HCT116 (cell line): Measurements from ENCODE around the gene LRRC42.

Source experiments
- ATF3 ChIP-seq: IDR thresholded peaks from 2 replicates; pipeline ENCODE4 v1.6.1; 2012
- CTCF ChIP-seq, 3 experiments: fragments of 200-600 bp in 1 of 3; sonication (generic) in 1 of 3; IDR thresholded peaks in 2 of 3; conservative IDR thresholded peaks in 1 of 3; 2 replicates each; pipeline ENCODE4 v1.5.1; 2012 to 2017; ENCODE audit warnings: low read depth in 2 of 3, low read length in 2 of 3, antibody characterized with exemption in 1 of 3, borderline replicate concordance in 1 of 3, control low read depth in 1 of 3, mild to moderate bottlenecking in 1 of 3, mixed read lengths in 1 of 3, mixed run types in 1 of 3, moderate library complexity in 1 of 3; ENCODE audit not compliant: insufficient read depth in 1 of 3
- EZH2 ChIP-seq: fragments of 200-600 bp; sonication (generic); IDR thresholded peaks from 2 replicates; pipeline ENCODE4 v1.6.1; 2017; ENCODE audit warnings: antibody characterized with exemption, mixed run types
- EZH2phosphoT487 ChIP-seq: fragments of 200-600 bp; IDR thresholded peaks from 2 replicates; pipeline ENCODE4 v1.6.1; 2018; ENCODE audit warnings: antibody characterized with exemption, borderline replicate concordance
- JUND ChIP-seq: IDR thresholded peaks from 2 replicates; pipeline ENCODE4 v1.6.1; 2012
- MAX ChIP-seq: IDR thresholded peaks from 2 replicates; pipeline ENCODE4 v1.6.1; 2012
- POLR2A ChIP-seq: IDR thresholded peaks from 2 replicates; pipeline ENCODE4 v1.7.0; 2011; ENCODE audit warnings: borderline replicate concordance; ENCODE audit not compliant: insufficient read depth, insufficient read length; ENCODE audit errors: extremely low read depth
- POLR2AphosphoS5 ChIP-seq: IDR thresholded peaks from 2 replicates; pipeline ENCODE4 v1.6.1; 2011; ENCODE audit warnings: mild to moderate bottlenecking, low read depth, low read length, moderate library complexity
- RAD21 ChIP-seq: IDR thresholded peaks from 2 replicates; pipeline ENCODE4 v1.6.1; 2012; ENCODE audit warnings: low read depth, mild to moderate bottlenecking
- SP1 ChIP-seq: IDR thresholded peaks from 2 replicates; pipeline ENCODE4 v1.6.1; 2012; ENCODE audit warnings: low read depth
- SRF ChIP-seq: IDR thresholded peaks from 2 replicates; pipeline ENCODE4 v1.6.1; 2012; ENCODE audit warnings: low read depth
- YY1 ChIP-seq: IDR thresholded peaks from 2 replicates; pipeline ENCODE4 v1.6.1; 2011; ENCODE audit warnings: low read length, low read depth, moderate library complexity, mild to moderate bottlenecking; ENCODE audit not compliant: insufficient replicate concordance; ENCODE audit errors: extremely low read depth
- ZFX ChIP-seq: fragments of 450-650 bp; IDR thresholded peaks from 2 replicates; pipeline ENCODE4 v1.6.1; 2017
- TF ChIP-seq, protein P1 (sequence below): IDR thresholded peaks from 2 replicates; pipeline ENCODE4 v1.6.1; 2012; ENCODE audit warnings: low read depth

DNA sequence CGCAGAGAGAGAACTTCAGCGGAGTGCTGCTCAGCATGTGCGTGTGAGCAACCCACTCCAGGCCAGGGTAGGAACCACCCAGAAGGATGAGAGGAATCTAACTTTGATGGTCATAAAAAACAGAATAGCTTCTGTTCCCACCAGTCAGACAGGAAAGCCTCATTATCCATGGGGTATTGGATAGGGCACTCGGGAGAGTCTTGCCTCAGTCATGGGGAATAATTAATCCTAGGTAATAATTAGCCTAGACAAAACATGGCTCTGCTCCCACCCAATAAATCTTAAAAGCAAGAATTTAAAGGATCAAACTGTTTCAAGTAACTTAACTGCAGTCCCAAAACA, 36.6 kb downstream of the LRRC42 start:
- no peak for TF ChIP-seq CTCF (IDR thresholded peaks at IDR 0.05 in 2 of 3, conservative IDR thresholded peaks at IDR 0.05 in 1 of 3; ENCODE audit: borderline replicate concordance in 1 of 3, insufficient read depth in 1 of 3, low read depth in 2 of 3, low read length in 2 of 3)
- no peak for TF ChIP-seq POLR2A
- no peak for TF ChIP-seq EZH2
- no peak for TF ChIP-seq POLR2AphosphoS5
- TF ChIP-seq YY1: no peak
- no peak for TF ChIP-seq SP1
- TF ChIP-seq EZH2phosphoT487: no peak
- TF ChIP-seq, protein P1, sequence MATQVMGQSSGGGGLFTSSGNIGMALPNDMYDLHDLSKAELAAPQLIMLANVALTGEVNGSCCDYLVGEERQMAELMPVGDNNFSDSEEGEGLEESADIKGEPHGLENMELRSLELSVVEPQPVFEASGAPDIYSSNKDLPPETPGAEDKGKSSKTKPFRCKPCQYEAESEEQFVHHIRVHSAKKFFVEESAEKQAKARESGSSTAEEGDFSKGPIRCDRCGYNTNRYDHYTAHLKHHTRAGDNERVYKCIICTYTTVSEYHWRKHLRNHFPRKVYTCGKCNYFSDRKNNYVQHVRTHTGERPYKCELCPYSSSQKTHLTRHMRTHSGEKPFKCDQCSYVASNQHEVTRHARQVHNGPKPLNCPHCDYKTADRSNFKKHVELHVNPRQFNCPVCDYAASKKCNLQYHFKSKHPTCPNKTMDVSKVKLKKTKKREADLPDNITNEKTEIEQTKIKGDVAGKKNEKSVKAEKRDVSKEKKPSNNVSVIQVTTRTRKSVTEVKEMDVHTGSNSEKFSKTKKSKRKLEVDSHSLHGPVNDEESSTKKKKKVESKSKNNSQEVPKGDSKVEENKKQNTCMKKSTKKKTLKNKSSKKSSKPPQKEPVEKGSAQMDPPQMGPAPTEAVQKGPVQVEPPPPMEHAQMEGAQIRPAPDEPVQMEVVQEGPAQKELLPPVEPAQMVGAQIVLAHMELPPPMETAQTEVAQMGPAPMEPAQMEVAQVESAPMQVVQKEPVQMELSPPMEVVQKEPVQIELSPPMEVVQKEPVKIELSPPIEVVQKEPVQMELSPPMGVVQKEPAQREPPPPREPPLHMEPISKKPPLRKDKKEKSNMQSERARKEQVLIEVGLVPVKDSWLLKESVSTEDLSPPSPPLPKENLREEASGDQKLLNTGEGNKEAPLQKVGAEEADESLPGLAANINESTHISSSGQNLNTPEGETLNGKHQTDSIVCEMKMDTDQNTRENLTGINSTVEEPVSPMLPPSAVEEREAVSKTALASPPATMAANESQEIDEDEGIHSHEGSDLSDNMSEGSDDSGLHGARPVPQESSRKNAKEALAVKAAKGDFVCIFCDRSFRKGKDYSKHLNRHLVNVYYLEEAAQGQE: no peak
- no peak for TF ChIP-seq RAD21
- no peak for TF ChIP-seq MAX
- no peak for TF ChIP-seq ZFX
- no peak for TF ChIP-seq SRF
- no peak for TF ChIP-seq JUND
- TF ChIP-seq ATF3: no peak
